Keratinocyte (primary cell): Measurements from ENCODE around the gene TNS1. TPM values are rescaled to one million over a fixed set of nuclear protein-coding genes. Genes with fewer than 3 reads are reported as not detected.

Experiments used
- DNase-seq: peaks from one replicate; pipeline ENCODE4 v3.0.0-alpha.2; 2011; ENCODE audit warnings: low read depth, missing footprints, low spot score
- FAIRE-seq: peaks from 2 replicates; lab custom pipeline; 2011; peaks lifted over from hg19 to GRCh38; lab: Jason Lieb, UNC
- H2AFZ ChIP-seq: 2 replicates; pipeline ENCODE4 v1.6.0; 2012; ENCODE audit warnings: low read length, control low read depth, inconsistent platforms; ENCODE audit not compliant: control insufficient read depth
- H3K27ac ChIP-seq: 2 replicates; pipeline ENCODE4 v1.5.1; 2011; ENCODE audit warnings: low read length; ENCODE audit not compliant: control insufficient read depth, insufficient read depth
- H3K27me3 ChIP-seq: 3 replicates; pipeline ENCODE4 v1.6.0; 2011; ENCODE audit warnings: low read length; ENCODE audit not compliant: control insufficient read depth, insufficient read depth; ENCODE audit errors: extremely low read depth
- H3K36me3 ChIP-seq, 2 experiments: 2 replicates in 1 of 2; 3 replicates in 1 of 2; pipeline ENCODE4 v1.5.1; 2011; ENCODE audit warnings: low read length in 2 of 2, mild to moderate bottlenecking in 1 of 2; ENCODE audit not compliant: control insufficient read depth in 2 of 2, insufficient read depth in 2 of 2; ENCODE audit errors: extremely low read depth in 1 of 2
- H3K4me1 ChIP-seq: 3 replicates; pipeline ENCODE4 v1.5.1; 2011; ENCODE audit warnings: low read length; ENCODE audit not compliant: control insufficient read depth, insufficient read depth; ENCODE audit errors: extremely low read depth
- H3K4me2 ChIP-seq: 3 replicates; pipeline ENCODE4 v1.6.0; 2011; ENCODE audit warnings: low read depth, low read length; ENCODE audit not compliant: control insufficient read depth, insufficient read depth; ENCODE audit errors: extremely low read depth
- H3K4me3 ChIP-seq, 3 experiments: fragments of 200-600 bp in 1 of 3; sonication (generic) in 1 of 3; 2 replicates in 2 of 3; 3 replicates in 1 of 3; pipeline ENCODE4 v1.5.1; 2011 to 2016; ENCODE audit warnings: low read length in 3 of 3, mild to moderate bottlenecking in 3 of 3, control low read depth in 2 of 3, inconsistent platforms in 1 of 3, low read depth in 1 of 3, mixed read lengths in 1 of 3, mixed run types in 1 of 3, moderate library complexity in 1 of 3; ENCODE audit not compliant: control insufficient read depth in 2 of 3, insufficient read depth in 2 of 3; ENCODE audit errors: extremely low read depth in 1 of 3
- H3K79me2 ChIP-seq: 2 replicates; pipeline ENCODE4 v1.6.0; 2012; ENCODE audit warnings: low read length; ENCODE audit not compliant: control insufficient read depth, insufficient read depth
- H3K9ac ChIP-seq: 3 replicates; pipeline ENCODE4 v1.6.0; 2011; ENCODE audit warnings: low read length; ENCODE audit not compliant: control insufficient read depth, insufficient read depth; ENCODE audit errors: extremely low read depth
- H3K9me1 ChIP-seq: 3 replicates; pipeline ENCODE4 v1.6.0; 2011; ENCODE audit warnings: low read length; ENCODE audit not compliant: control insufficient read depth, insufficient read depth; ENCODE audit errors: extremely low read depth
- H3K9me3 ChIP-seq: 2 replicates; pipeline ENCODE4 v1.5.1; 2012; ENCODE audit warnings: low read depth, low read length; ENCODE audit not compliant: control insufficient read depth
- H4K20me1 ChIP-seq: 3 replicates; pipeline ENCODE4 v1.6.0; 2011; ENCODE audit warnings: low read length; ENCODE audit not compliant: control insufficient read depth, insufficient read depth; ENCODE audit errors: extremely low read depth
- CTCF ChIP-seq, 3 experiments: IDR thresholded peaks in 1 of 3; conservative IDR thresholded peaks in 1 of 3; optimal IDR thresholded peaks in 1 of 3; 2 replicates in 2 of 3; 3 replicates in 1 of 3; pipeline versions ENCODE3 to v1.5.1; 2011; ENCODE audit warnings: low read length in 3 of 3, mild to moderate bottlenecking in 3 of 3, moderate library complexity in 2 of 3, control low read depth in 1 of 3, inconsistent platforms in 1 of 3; ENCODE audit not compliant: insufficient read depth in 2 of 3; ENCODE audit errors: extremely low read depth in 1 of 3
- EZH2 ChIP-seq: IDR thresholded peaks from one replicate; pipeline ENCODE4 v1.6.1; 2012; ENCODE audit warnings: inconsistent platforms, mild to moderate bottlenecking, low read length, moderate library complexity
- dilution Hi-C: fragments of 300-500 bp; cut with MboI; formaldehyde crosslinking; loops from one replicate; pipeline ENCODE4 v1.7.0; 2020; ENCODE audit warnings: low sequenced_read_pairs; ENCODE audit not compliant: extremely low pct_ligation_motif_present
- polyA plus RNA-seq, 5 experiments: library from polyadenylated mRNA; depleted of rRNA in 3 of 5; stranded (reverse) in 3 of 5; stranded (forward) in 1 of 5; unstranded in 1 of 5; fragments of >200 nt; gene quantifications; 1 replicate in 1 of 5; 2 replicates in 3 of 5; 3 replicates in 1 of 5; pipeline versions ENCODE4 v1.2.1 to v1.2.3, GENCODE V29; 2011 to 2012; ENCODE audit warnings: missing spikeins in 2 of 5, low read depth in 1 of 5, low replicate concordance in 1 of 5

The TNS1 gene
- polyA plus RNA-seq, 1 donor (not counting 4 experiments of a cell fraction or from before 2014, with no cell fraction given): 2.5 TPM

DNA sequence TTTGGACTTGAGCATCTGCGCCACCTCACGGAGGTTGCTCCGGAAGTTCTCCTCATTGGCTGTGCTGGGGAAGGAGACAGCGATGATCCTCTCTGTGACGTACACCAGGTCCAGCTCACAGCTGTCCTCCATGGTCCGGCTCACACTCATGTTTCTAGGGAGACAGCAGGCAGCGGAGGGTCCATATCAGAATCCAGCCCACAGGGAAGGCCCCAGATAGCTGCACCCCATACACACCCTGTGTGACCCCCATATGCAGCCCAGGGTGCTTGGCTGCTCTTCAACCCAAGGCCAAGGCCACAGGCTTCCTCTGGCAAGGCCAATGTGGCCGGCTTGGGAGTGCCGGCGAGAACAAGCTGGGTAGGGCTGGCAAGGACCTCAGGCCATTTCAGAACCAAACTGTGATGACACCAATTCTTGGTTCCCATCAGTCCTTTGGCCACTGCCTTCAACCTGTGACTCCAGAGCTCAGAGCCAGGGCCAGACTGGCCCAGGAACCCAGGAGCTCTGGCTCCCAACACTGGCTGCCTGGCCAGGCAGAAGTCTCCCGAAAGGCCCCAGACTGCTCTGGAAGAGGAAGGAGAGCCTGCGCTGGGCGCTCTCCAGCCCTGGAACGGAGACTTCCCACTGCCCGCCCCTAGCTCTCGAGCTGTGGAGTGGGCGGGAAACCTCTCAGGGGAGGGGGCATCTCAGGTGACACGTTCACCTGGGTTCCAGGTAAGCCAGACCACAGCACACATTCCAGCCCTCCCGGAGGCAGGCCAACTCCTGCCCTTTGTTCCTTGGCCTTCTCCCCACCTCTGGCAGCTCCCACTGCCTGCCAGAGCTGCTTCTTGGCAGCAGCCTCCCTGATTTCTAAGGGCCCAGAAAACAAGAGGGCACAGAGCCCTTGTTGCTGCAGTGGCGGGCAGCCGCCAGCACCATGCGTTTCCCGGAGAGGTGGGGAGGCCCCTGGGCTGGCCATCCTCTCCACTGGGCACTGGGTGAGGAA lies 104.7 kb downstream of the TNS1 start:
- Histone ChIP-seq H3K9ac (no peak overlapping the region), H3K4me3 (no peak overlapping the region), H3K9me1 (peaks cover 4% of the 10 kb centered on the region), H4K20me1 (no peaks in the 10 kb centered on the region), H3K79me2 (no peaks in the 10 kb centered on the region), H3K27me3 (peaks cover 3% of the 10 kb centered on the region), H3K36me3 (no peaks in the 10 kb centered on the region), H3K4me2 (peak overlapping the region; percentile 49), H2AFZ (no peak overlapping the region), H3K4me1 (peaks cover 29% of the 10 kb centered on the region), H3K27ac (no peak overlapping the region), H3K9me3 (no peaks in the 10 kb centered on the region)
- no peak for FAIRE-seq
- dilution Hi-C loops: no loop called here
- TF ChIP-seq CTCF (optimal IDR thresholded peaks at IDR 0.05 in 1 of 3, IDR thresholded peaks at IDR 0.05 in 1 of 3, conservative IDR thresholded peaks at IDR 0.05 in 1 of 3; ENCODE audit: extremely low read depth in 1 of 3, insufficient read depth in 2 of 3, low read length in 3 of 3) (no peak), EZH2 (no peak)
- no peak for DNase-seq

DNA sequence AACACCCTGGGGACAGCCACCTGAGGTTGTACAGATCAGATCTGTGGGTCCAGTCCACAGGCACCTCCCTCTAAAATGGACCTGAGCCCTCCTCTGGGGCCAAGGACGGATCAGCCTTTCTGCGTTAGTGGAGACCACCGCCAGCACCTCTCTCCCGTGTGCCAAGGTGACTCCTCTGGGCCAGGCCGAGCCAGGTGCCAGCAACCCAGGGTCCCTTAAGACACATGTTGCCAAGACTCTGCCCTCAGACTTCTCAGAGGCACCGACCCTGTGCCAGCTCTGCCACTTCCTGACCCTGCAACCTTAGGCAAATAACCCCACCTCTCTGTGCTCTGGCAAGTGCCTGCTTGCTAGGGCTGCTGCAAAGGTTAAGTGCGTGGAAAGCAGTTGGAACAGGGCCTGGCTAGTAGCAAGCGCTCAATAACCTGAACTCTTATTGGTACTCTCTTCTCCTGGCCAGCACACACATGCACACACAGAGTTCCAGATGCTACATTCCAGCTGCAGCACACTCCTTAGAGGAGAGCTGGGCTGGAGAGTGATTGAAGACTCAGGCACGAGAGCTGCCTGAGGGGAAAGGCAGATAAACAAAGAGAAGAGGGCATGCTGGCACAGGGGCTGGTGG lies 105.6 kb downstream of the TNS1 start:
- no peak overlapping the region for H3K4me3 ChIP-seq
- FAIRE-seq (peak; percentile 96), DNase-seq (no peak)
- H3K79me2 ChIP-seq: no peaks in the 10 kb centered on the region
- dilution Hi-C loops: no loop called here
- no peaks in the 10 kb centered on the region for H4K20me1 ChIP-seq
- no peaks in the 10 kb centered on the region for H3K9me3 ChIP-seq
- H3K9ac ChIP-seq: no peak overlapping the region
- peak overlapping the region; percentile 16 for H2AFZ ChIP-seq
- H3K4me1 ChIP-seq: peaks cover 22% of the 10 kb centered on the region
- no peaks in the 10 kb centered on the region for H3K36me3 ChIP-seq
- no peak overlapping the region for H3K27ac ChIP-seq
- H3K4me2 ChIP-seq: peak overlapping the region; percentile 49
- no peak for TF ChIP-seq CTCF (optimal IDR thresholded peaks at IDR 0.05 in 1 of 3, IDR thresholded peaks at IDR 0.05 in 1 of 3, conservative IDR thresholded peaks at IDR 0.05 in 1 of 3; ENCODE audit: extremely low read depth in 1 of 3, insufficient read depth in 2 of 3, low read length in 3 of 3)
- TF ChIP-seq EZH2: no peak
- H3K9me1 ChIP-seq: peaks cover 4% of the 10 kb centered on the region
- H3K27me3 ChIP-seq: no peaks in the 10 kb centered on the region
